ENCODE measurements around the gene C4A. TPM values are rescaled to one million over a fixed set of nuclear protein-coding genes. Genes with fewer than 3 reads are reported as not detected.

C4A gene
- total RNA-seq, 1 donor from 2014 or later: 175 TPM

GRCh38 chr6:31963921-31964320 is 17.9 kb upstream of the C4A start:
- peaks cover 90% of the 10 kb centered on the region for H3K36me3 ChIP-seq
- H3K9me3 ChIP-seq: no peaks in the 10 kb centered on the region
- peaks cover 11% of the 10 kb centered on the region for H3K4me1 ChIP-seq
- no peak overlapping the region for H3K4me3 ChIP-seq
- H3K27ac ChIP-seq: no peak overlapping the region
- intact Hi-C loops (cut with DNase I): no loop called here
- DNase-seq: no peak
- H3K27me3 ChIP-seq (ENCODE audit: low read depth): no peaks in the 10 kb centered on the region
- no peak for TF ChIP-seq CTCF (IDR thresholded peaks at IDR 0.05)
- ATAC-seq: no peak

DNA sequence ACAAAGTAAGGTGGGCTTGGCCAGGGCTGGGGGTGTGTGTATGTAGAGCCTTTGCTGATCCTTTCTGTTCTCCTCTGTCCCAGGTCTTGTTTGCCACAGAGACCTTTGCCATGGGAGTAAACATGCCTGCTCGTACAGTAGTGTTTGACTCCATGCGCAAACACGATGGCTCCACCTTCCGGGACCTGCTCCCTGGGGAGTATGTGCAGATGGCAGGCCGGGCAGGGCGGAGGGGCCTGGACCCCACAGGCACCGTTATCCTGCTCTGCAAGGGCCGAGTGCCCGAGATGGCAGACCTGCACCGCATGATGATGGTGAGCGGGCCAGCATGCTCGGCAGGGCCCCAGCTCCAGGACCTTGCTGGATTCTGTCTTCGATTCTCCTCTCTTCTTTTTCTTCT is 16.2 kb upstream of the C4A start:
- Histone ChIP-seq H3K27ac (no peak overlapping the region), H3K27me3 (ENCODE audit: low read depth) (no peaks in the 10 kb centered on the region), H3K4me3 (no peak overlapping the region), H3K4me1 (peaks cover 6% of the 10 kb centered on the region), H3K36me3 (peaks cover 98% of the 10 kb centered on the region), H3K9me3 (no peaks in the 10 kb centered on the region)
- TF ChIP-seq CTCF (IDR thresholded peaks at IDR 0.05): no peak
- intact Hi-C loops (cut with DNase I): no loop called here
- DNase-seq (no peak), ATAC-seq (no peak)

DNA sequence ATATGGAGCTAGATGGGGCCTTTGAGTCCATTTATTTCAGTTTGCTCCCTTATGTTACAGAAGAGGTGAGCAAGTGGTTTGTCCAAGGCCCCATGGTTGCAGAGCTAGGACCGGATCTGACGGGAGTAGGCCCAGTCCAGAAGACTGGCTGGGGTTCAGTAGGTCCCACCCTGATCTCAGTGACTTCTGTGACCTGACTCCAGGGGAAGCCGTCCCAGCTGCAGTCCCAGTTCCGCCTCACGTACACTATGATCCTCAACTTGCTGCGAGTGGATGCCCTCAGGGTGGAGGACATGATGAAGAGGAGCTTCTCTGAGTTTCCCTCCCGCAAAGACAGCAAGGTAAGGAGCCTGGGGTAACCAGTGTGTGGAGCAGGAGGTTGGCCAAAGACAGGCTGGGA is 15.4 kb upstream of the C4A start:
- Histone ChIP-seq H3K4me1 (peaks cover 14% of the 10 kb centered on the region), H3K36me3 (peaks cover 93% of the 10 kb centered on the region), H3K27ac (no peak overlapping the region), H3K4me3 (no peak overlapping the region), H3K27me3 (ENCODE audit: low read depth) (no peaks in the 10 kb centered on the region), H3K9me3 (no peaks in the 10 kb centered on the region)
- DNase-seq: no peak
- ATAC-seq: no peak
- no peak for TF ChIP-seq CTCF (IDR thresholded peaks at IDR 0.05)
- intact Hi-C loops (cut with DNase I): no loop called here

DNA sequence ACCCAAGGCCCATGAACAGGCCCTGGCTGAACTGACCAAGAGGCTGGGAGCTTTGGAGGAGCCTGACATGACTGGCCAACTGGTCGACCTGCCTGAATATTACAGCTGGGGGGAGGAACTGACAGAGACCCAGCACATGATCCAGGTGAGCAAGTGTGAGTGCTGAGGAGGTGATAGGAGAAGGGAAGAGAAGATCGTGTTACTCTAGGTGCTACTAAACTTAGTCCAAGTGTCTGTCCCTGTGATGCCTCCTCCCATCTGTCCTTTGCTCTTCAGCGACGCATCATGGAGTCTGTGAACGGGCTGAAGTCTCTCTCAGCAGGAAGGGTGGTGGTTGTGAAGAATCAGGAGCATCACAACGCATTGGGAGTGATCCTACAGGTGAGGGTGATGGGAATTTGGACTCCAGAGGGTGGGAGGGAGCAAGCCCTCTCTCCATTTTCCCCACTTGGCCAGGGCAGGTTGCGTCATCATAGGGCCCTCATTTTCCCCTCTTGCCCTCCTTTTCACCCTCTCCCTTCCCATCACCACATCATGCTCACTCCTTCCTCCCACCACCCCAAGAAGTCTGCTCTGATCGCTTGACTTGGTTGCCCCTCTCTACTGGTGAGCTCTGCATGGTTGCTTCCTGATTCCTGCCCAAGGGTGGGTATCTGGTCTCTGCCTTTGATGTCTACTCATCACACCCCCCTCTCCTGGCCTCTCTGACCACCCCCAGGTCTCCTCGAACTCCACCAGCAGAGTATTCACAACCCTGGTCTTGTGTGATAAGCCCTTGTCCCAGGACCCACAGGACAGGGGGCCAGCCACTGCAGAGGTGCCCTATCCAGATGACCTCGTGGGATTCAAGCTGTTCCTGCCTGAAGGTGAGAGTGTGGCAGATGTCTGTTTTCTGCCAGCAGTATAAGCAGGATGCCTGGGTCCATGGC is 14.6 kb upstream of the C4A start:
- ATAC-seq: no peak
- H3K4me3 ChIP-seq: no peak overlapping the region
- peaks cover 14% of the 10 kb centered on the region for H3K4me1 ChIP-seq
- DNase-seq: no peak
- no peaks in the 10 kb centered on the region for H3K27me3 ChIP-seq (ENCODE audit: low read depth)
- no peak for TF ChIP-seq CTCF (IDR thresholded peaks at IDR 0.05)
- intact Hi-C loops (cut with DNase I): no loop called here
- no peak overlapping the region for H3K27ac ChIP-seq
- peaks cover 86% of the 10 kb centered on the region for H3K36me3 ChIP-seq
- H3K9me3 ChIP-seq: no peaks in the 10 kb centered on the region

DNA sequence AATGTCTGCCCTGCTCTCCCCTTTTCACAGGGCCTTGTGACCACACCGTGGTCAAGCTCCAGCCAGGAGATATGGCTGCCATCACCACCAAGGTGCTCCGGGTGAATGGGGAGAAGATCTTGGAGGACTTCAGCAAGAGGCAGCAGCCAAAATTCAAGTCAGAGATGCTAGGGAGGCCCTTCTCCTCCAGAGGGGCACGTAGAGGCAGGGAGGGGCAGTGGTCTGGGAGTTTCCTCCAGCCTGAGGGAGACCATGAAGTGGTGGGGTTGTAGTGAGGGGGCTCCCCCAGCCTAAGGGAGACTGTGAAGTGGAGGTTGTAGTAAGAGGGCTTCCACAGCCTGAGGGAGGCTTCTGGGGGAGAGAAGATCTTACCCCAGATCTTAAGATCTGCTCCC is 13.9 kb upstream of the C4A start:
- H3K36me3 ChIP-seq: peaks cover 79% of the 10 kb centered on the region
- no peak for ATAC-seq
- H3K27me3 ChIP-seq (ENCODE audit: low read depth): no peaks in the 10 kb centered on the region
- intact Hi-C loops (cut with DNase I): no loop called here
- H3K9me3 ChIP-seq: no peaks in the 10 kb centered on the region
- no peak overlapping the region for H3K4me3 ChIP-seq
- DNase-seq: no peak
- H3K27ac ChIP-seq: no peak overlapping the region
- TF ChIP-seq CTCF (IDR thresholded peaks at IDR 0.05): no peak
- peaks cover 18% of the 10 kb centered on the region for H3K4me1 ChIP-seq
